Hematopoietic multipotent progenitor cell treated with erythropoietin and hydrocortisone succinate and interleukin-3 and kit ligand, for 15 days (in vitro differentiated cells): ENCODE data around the gene FAAP20.

ENCODE experiments used
- DNase-seq: peaks from one replicate; pipeline ENCODE4 v3.0.0-alpha.2; 2015; ENCODE audit warnings: low spot score

The FAAP20 gene

GRCh38 chr1:2210084-2210653, 15.6 kb upstream of the FAAP20 start:
- no peak for DNase-seq

- no peak for DNase-seq
Measured at GRCh38 chr1:2209400-2210083, 15.0 kb upstream of the FAAP20 start.

- DNase-seq = no peak
Measured at GRCh38 chr1:2208309-2209239, 14.0 kb upstream of the FAAP20 start.

GRCh38 chr1:2206813-2207487, 12.4 kb upstream of the FAAP20 start:
- peak; percentile 55 for DNase-seq

GRCh38 chr1:2205191-2205952, 10.8 kb upstream of the FAAP20 start:
- DNase-seq = peak; percentile 91

GRCh38 chr1:2204415-2205190, 10.0 kb upstream of the FAAP20 start:
- no peak for DNase-seq

DNA sequence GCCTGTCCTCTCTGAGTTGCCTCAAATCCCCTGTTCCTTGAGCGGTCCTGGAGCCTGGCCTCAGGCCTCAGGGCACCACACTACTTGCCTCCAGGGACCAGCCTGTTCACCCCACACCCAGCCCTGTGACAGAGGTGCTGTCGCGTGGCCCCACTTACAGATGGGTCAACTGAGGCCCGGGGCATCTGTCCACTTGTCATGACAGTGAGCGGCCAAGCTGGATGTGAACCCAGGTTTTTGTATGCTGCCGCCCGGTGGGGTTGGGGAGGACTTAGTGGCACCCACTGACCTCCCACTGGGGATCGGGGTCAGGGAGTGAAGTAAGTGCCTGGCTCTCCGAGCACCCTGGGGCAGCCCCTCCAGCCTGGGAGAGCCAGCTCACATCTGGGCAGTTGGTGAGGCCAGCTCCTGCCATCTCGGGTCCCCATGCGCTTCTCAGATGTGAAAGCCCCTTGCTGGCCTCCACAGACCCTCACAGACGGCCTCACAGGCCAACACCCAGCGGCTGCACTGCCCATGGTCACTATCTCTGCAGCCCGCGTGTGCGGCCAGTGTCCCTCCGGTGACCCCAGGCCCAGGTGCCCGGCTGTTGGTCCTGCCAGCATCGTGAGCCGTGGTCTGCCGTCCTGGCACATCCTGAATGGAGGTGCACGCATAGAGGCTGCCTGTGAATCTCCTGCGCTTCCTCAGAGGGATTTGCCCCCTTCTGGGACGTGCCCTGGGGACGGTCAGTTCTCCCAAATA, 9.3 kb upstream of the FAAP20 start:
- DNase-seq = no peak

DNA sequence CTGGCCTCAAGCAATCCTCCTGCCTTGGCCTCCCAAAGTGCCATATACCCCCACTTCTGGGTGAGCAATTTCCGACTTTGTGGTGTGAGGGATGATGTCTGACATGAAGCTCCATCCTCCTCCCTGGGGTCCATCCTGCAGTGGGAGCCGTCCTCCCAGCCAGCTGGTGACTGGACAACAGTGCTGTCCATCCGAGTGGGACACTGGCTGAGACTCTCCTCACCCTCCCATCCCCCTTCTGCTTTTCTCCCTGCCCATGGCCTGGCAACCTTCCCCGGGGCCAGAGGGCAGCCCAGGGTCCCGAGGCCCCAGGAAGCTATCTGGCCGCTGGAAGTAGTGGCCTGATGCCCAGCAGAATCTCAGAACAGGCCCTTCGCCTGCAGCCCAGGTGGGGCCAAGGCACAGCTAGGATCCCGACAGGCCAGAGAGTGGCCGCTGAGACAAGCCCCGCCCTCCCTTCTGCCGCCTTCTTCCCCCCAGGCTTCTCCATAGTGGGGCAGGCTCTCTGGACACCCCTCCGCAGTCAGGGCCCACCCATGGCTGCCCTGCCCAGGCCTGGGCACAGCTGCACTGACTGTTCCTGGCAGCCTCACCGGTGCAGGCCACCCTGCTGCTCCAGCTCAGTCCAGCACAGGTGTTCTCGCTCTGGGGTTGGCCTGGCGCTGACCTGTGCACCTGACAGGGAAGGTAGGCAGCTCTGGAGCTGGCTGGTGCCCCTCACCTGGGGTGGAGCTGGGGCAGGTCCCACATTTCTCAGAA, 8.4 kb upstream of the FAAP20 start:
- DNase-seq = no peak

- no peak for DNase-seq
Measured at GRCh38 chr1:2202008-2202575, 7.5 kb upstream of the FAAP20 start.

DNA sequence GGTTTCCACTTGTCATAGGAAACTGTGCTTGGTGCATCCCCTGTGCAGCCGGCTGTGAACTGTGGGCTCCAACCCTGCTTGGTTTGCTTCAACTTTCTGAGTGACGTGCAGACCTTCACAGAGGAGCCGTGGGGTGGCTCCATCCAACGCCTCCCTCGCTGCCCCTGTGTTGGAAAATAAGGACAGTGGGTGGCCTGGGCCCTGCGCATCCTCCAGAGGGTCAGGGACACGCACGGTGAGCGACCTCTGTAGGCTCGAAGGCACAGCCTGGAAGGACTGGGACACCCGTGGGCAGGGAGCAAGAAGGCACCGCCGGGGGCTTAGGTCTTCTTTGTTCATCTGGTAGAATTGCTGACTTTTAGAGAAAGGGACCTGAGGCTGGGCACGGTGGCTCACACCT, 6.5 kb upstream of the FAAP20 start:
- DNase-seq = no peak

GRCh38 chr1:2200308-2200943, 5.9 kb upstream of the FAAP20 start:
- DNase-seq = no peak

- peak; percentile 77 for DNase-seq
Measured at GRCh38 chr1:2199042-2199810, 4.7 kb upstream of the FAAP20 start.

DNA sequence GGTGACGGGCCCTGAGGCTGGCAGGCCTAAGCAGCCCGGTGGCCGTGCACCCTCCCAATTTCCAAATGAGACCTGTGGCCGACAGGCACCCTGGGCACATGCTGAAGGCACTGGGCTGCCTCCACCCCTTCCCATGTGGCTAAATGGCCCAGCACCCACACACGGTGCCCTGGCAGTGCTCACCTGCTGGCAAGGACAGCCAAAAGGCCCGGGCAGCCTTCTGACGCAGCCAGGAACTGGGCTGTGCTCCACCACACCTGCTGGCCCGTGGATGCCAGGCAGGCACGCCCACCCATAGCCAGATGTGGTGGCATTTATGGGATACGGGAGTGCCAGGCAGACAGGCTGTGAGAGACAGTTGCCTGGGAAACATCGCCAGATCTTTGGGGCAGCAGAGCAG, 4.0 kb upstream of the FAAP20 start:
- no peak for DNase-seq

DNA sequence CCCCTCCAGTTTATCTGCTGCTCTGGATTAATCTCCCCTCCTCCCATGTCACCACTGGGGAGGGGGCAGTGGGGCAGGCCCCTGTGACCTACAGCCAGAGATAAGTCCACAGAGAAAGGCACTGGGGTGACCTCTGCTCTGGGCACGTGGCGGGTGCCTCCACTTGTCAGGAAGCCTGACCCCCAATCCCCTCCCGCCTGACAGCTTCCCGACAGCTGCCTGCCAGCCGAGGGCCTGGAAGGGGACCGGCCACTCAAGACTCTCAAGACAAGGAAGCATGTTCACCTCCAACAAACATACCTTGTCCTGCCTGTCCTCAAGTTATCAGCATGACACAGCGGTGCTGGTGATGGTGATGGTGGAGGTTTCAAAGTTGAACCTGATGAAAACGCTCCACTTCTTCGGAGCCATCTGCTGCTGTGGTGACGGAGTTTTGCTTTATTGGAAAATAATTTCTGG, 3.2 kb upstream of the FAAP20 start:
- DNase-seq = no peak

- no peak for DNase-seq
Measured at GRCh38 chr1:2196901-2197638, 2.5 kb upstream of the FAAP20 start.

DNA sequence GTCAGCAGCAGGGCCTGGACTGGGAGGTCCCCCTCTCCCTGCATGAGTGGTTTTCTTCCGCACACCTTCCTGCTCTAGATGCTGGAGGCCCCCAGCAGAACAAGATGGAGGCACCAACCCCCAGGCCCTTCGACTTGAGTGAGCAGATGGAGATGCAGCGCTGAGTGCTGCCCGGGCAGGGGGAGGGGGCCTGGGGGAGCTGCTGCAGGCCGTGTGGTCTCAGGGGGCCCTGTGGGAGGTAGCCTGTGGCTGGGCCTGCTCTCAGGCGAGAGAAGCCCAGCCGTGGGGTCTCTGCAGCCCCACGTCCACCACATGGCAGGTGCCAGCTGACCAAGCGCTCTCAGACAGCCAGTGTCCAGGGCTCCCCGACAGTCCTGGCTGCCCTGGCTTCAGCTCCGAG, 1.2 kb upstream of the FAAP20 start:
- no peak for DNase-seq
